CD4-positive, alpha-beta T cell treated with Interleukin-15 for 1 hour (primary cell): ENCODE data around the gene TERT.
"Not testable (repeated sequence)": the region's sequence is repeated elsewhere in the genome, so short reads cannot be mapped to it uniquely, and the experiment has no call there.

ENCODE experiments used
- DNase-seq: peaks from one replicate; pipeline ENCODE4 v3.0.0-alpha.2; 2020

TERT gene

DNA sequence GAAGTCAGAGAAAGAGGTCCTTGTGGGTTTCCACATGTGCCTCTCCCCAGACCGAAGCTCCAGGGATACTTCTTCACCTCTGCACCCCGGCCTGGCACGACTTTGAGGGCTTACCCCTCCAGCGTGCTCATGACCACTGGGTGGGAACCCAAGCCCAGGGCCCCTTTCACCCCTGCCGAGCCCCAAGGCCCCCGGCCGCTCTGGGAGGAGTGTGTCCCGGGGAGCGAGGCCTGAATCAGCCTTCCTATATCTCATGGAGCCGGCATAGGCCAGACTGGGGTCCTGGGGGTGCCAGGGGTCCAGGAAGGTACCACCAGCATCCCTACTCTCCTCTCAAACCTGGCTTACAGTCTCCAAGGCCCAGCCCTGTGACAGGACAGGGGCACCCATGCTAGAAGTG, 17.1 kb downstream of the TERT start:
- no peak for DNase-seq

DNA sequence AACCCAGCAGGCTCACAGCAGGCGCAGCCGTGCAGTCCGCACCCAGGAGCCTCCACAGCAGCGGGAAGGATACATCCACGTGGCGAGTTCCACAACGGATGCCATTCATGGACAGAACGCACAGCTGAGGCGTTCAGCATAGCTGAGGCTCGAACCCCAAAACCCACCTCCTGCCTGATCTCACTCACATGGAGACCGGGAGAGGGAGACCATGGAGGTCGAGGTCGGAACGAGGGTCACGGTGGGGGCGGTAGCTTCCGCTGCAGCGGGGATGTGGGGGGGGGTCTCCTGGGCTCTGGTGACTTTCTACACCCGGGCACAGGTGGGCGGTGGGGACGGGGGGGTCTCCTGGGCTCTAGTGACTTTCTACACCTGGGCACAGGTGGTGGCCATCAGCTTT, 17.5 kb downstream of the TERT start:
- no peak for DNase-seq

DNA sequence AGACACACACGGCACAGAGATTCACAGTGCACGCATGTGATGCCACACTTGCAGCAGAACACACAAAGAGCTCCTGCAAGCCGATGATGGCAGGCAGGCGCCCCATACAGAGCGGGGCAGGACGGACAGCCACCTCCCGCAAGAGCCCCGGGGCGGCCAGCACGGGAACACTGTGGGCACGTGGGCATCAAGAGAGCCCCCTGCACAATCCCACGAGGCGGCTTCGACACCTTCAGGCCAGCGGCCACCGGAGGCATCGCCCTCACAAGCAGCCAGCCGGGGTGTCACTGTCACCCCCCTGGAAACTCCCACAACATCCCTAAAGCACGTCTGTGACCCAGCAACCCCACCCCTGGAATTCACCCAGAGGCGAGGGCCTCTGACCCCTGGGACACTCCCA, 17.9 kb downstream of the TERT start:
- DNase-seq = no peak

DNA sequence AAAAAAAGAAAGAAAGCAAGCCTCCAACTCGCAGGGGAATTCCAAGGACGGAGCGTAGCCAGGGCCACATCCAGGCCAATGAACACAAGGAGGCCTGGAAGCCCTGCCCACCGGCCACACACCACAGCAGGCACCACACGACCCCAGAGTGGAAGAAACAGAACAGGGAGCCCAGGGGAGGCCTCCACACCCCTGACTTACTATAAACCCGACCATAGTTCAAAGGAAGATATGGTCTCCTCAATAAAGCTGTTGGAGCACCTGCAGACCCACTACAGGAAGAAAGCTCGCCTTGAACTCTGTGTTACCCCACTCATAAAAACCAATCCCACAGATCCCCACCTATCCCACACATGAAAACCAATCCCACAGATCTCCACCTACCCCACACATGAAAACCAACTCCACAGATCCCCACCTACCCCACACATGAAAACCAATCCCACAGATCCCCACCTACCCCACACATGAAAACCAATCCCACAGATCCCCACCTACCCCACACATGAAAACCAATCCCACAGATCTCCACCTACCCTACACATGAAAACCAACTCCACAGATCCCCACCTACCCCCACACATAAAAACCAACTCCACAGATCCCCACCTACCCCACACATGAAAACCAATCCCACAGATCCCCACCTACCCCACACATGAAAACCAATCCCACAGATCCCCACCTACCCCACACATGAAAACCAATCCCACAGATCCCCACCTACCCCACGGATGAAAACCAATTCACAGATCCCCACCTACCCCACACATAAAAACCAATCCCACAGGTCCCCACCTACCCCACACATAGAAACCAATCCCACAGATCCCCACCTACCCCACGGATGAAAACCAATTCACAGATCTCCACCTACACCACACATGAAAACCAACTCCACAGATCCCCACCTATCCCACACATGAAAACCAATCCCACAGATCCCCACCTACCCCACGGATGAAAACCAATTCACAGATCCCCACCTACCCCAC, 19.2 kb downstream of the TERT start:
- not testable (repeated sequence) for DNase-seq

GRCh38 chr5:1274471-1274870, 20.4 kb downstream of the TERT start:
- no peak for DNase-seq

DNA sequence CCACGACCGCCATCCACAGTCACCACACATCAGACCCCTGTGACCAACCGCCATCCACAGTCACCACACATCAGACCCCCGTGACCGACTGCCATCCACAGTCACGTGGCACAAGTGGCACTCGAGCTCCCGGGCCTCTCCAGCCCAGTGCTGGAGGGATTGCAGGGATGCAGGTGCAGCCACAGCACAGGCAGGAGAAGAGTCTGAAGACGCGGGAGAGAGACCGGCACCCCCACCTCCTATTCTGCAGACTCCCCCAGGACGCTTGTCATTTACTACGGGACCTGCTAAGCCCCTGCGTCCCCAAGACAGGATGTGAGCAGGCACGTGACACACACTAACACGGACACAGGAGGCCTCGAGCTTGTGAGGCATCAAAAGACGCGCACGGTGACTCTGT, 21.1 kb downstream of the TERT start:
- DNase-seq = no peak

- DNase-seq = no peak
Measured at GRCh38 chr5:1272201-1272600, 22.7 kb downstream of the TERT start.

GRCh38 chr5:1270933-1271914, 23.6 kb downstream of the TERT start:
- DNase-seq = no peak

GRCh38 chr5:1270426-1270825, 24.4 kb downstream of the TERT start:
- DNase-seq = no peak

DNA sequence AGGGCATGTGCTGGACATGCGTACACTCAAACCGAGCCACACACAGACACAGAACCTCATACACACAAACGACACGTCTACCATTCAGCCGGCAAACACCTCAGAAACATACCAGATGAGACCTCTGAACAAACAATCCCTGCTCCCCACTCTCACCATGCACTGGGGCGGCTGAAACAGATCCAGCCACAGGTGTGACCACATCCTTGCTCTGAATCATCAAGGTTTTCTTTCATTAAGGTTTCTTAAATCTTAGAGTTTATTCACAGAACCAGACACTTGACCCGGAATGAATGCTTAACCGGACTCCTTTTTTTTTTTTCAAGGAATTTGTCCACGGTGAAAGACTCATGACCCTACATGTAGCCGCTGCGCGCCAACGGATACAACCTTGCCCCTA, 26.2 kb downstream of the TERT start:
- no peak for DNase-seq

DNA sequence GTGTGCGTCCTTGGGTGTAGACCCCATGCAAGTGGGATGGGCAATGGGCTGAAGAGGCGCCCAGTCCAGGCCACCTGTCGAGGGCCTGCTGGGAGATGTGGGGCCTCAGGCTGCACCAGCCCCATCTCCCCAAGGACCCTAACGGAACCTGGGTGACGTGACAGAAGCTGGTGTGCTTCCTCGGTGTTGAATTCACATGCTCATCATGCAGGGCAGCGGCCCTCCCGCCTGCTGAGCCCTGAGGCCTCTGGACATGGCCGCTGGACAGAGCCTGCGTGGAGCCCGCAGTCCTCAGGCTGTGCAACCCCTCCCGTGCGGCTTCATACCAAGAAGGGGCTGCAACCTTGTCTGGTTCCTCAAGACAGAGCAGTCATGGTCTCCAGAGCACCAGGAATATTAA, 26.8 kb downstream of the TERT start:
- no peak for DNase-seq

- not testable (repeated sequence) for DNase-seq
Measured at GRCh38 chr5:1267464-1267863, 27.4 kb downstream of the TERT start.

DNA sequence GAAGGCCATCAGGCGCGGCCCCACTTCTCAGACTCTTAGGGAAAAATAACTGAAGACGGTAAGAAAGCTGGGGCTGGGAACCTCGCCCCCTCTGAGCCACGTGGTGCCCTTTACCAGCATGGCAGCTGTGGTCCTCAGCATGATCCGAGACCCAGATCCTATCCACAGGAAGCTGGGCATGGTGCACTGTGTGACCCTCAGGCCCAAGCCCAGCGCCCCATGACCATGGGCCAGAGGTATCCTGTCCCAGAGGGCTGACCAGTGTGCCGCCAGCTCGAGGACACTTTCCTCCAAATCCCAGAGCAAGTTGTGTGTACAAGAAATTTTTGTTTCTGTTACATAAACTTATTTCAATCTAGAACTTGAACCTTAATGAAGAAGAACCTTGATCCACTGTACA, 28.1 kb downstream of the TERT start:
- DNase-seq = no peak

GRCh38 chr5:1265461-1266455, 29.1 kb downstream of the TERT start:
- DNase-seq = no peak

GRCh38 chr5:1265026-1265425, 29.8 kb downstream of the TERT start:
- DNase-seq = no peak

- no peak for DNase-seq
Measured at GRCh38 chr5:1264211-1264610, 30.7 kb downstream of the TERT start.

DNA sequence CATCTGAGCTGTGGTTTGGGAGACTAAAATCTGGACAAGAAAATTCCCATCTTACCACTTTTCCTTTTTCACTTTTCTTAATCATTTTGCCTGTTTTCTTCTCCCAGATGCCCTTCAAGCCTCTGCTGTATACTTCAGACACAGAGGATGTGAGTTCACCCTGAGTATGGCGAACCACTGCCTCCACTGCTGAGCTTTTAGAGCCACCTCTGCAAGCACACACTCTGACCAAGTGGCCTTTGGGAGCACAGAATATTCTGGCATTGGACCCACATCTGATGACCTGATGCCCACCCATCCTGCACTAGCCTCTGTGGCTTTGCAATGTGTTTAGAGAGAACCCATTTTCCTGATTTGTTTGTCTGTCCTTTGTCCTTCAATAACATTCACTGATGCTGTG, 32.5 kb downstream of the TERT start:
- no peak for DNase-seq

- no peak for DNase-seq
Measured at GRCh38 chr5:1261643-1262042, 33.2 kb downstream of the TERT start.

GRCh38 chr5:1259806-1260480, 34.9 kb downstream of the TERT start:
- DNase-seq = no peak

GRCh38 chr5:1257841-1258240, 37.0 kb downstream of the TERT start:
- no peak for DNase-seq

DNA sequence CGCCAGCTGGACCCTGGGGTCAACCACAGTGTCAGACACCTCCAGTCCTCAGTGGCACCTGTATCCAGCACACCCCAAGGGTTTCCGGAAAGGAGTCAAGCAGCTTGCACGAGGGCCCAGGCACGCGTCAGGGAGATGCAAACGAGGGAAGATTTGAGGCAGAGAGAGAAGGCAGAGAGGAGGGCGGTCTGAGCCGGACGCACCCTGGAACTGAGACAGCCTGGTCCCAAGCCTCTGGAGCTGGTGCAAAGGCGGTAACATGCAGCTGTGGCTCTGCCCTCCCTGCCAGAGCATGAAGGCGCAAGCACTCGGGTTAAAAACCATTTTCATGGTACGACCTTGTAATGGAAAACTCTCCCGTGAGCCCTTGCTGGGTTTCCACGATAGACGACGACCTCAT, 37.5 kb downstream of the TERT start:
- no peak for DNase-seq

DNA sequence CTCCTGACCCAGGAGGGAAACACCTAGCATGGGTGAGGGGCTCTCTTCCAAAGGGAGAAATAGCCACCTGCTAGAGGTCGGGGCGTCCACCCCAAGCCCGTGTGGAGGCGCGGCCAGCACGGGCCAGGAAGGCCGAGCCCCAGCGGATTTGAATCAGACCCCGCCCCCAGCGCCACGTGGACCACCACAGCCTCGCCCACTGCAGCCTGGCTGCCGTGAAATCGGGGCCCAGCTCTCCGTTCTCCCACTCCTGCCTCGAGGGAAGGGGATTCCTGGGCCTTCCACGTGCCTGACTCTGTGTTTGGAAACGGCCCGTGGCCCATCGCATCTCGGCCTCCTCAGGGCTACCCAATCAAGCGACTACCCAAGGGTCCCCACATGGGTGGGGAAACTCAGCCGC, 38.1 kb downstream of the TERT start:
- DNase-seq = no peak
